Measurements from ENCODE around the gene PANK2.
"Not testable (repeated sequence)": the region's sequence is repeated elsewhere in the genome, so short reads cannot be mapped to it uniquely, and the experiment has no call there.

PANK2 gene

DNA sequence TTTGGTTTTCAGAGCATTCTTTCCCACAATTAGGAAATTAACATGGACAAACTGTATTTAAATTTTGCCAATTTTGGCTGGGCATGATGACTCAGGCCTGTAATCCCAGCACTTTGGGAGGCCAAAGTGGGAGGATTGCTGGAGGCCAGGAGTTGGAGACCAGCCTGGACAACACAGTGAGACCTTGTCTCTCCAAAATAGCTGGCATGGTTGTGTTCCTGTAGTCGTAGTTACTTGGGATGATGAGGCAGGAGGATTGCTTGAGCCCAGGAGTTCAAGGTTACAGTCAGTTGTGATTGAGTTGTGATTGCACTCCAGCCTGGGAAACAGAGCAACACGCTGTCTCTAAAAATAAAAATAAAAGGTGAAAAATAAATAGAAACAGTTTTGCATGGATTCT is 15.0 kb downstream of the PANK2 start:
- H3K27me3 ChIP-seq (ENCODE audit: low read depth, low read length), result no peaks in the 10 kb centered on the region
- H3K27ac ChIP-seq (ENCODE audit: low read length), result no peak overlapping the region
- H3K9me3 ChIP-seq (ENCODE audit: control insufficient read depth in 1 of 2, low read length in 2 of 2), result no peaks in the 10 kb centered on the region
- H3K36me3 ChIP-seq (ENCODE audit: control insufficient read depth in 1 of 2, insufficient read depth in 2 of 2, low read length in 2 of 2), result peaks cover 10 to 15% of the 10 kb centered on the region in 2 donors
- H3K4me3 ChIP-seq (ENCODE audit: low read depth in 1 of 2, low read length in 2 of 2), result no peak overlapping the region
- peaks cover 5 to 25% of the 10 kb centered on the region in 2 donors for H3K4me1 ChIP-seq (ENCODE audit: control insufficient read depth in 1 of 2, insufficient read depth in 2 of 2, low read length in 2 of 2)

- Histone ChIP-seq H3K4me1 (ENCODE audit: control insufficient read depth in 1 of 2, insufficient read depth in 2 of 2, low read length in 2 of 2) (peaks cover 5 to 18% of the 10 kb centered on the region in 2 donors), H3K27me3 (ENCODE audit: low read depth, low read length) (no peaks in the 10 kb centered on the region), H3K36me3 (ENCODE audit: control insufficient read depth in 1 of 2, insufficient read depth in 2 of 2, low read length in 2 of 2) (peaks cover 12 to 20% of the 10 kb centered on the region in 2 donors), H3K27ac (ENCODE audit: low read length) (no peak overlapping the region), H3K9me3 (ENCODE audit: control insufficient read depth in 1 of 2, low read length in 2 of 2) (no peaks in the 10 kb centered on the region), H3K4me3 (ENCODE audit: low read depth in 1 of 2, low read length in 2 of 2) (no peak overlapping the region)
These were observed 15.7 kb downstream of the PANK2 start for GRCh38 chr20:3904857-3905256.

DNA sequence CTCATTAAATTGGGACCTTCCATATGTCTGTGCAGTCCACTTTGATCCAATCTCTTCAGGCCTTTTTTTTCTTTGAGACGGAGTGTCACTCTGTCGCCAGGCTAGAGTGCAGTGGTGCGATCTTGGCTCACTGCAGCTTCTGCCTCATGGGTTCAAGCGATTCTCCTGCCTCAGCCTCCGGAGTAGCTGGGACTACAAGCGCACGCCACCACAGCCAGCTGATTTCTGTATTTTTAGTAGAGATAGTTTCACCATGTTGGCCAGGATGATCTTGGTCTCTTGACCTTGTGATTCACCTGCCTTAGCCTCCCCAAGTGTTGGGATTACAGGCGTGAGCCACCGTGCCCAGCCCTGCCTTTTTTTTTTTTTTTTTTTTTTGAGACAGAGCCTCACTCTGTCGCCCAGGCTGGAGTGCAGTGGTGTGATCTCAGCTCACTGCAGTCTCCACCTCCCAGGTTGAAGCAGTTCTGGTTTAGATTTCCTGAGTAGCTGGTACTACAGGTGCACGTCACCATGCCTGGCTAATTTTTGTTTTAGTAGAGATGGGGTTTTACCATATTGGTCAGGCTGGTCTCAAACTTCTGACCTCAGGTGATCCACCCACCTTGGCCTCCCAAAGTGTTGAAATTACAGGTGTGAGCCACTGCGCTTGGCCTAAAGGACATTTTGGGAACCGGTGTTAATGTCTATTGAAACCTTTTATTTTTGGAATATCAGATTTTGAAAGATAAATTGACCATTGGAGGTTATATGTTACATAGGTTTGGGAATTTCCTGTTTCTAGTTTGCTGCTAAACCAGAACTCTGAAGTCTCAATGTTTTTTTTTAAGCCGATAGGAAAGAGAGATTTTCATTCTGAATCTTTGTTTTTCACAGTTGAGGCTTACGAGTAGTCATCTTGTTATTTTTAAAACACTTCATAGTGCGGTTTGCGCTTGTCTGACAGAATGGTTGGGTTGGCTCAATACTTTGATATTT is 17.8 kb downstream of the PANK2 start:
- Histone ChIP-seq H3K4me1 (ENCODE audit: control insufficient read depth in 1 of 2, insufficient read depth in 2 of 2, low read length in 2 of 2) (peaks cover 0 to 13% of the 10 kb centered on the region in 2 donors), H3K36me3 (ENCODE audit: control insufficient read depth in 1 of 2, insufficient read depth in 2 of 2, low read length in 2 of 2) (peaks cover 22 to 33% of the 10 kb centered on the region in 2 donors)
- H3K27ac ChIP-seq (ENCODE audit: low read length); H3K27me3 ChIP-seq (ENCODE audit: low read depth, low read length); H3K9me3 ChIP-seq (ENCODE audit: control insufficient read depth in 1 of 2, low read length in 2 of 2); H3K4me3 ChIP-seq (ENCODE audit: low read depth in 1 of 2, low read length in 2 of 2): not testable (repeated sequence)

DNA sequence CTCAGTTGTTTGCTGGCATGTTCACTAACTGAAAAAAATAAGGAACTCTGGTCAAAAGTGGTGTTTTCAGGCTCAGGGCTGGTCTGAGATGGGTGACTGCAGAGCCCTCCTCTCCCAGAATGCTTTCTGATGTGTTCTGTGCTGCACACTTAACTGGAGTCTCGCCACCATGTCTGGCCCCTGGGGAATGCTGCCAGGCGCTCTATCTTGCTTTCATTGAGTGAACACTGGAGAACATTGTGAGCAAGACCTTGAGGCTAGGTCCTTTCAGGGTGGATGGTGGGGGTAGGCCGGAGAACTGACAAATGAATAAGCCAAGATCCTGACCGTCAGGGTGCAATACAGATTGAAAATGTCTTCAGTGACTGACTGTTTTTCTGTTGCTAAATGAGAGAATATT is 19.5 kb downstream of the PANK2 start:
- H3K27ac ChIP-seq (ENCODE audit: low read length), result no peak overlapping the region
- no peaks in the 10 kb centered on the region for H3K27me3 ChIP-seq (ENCODE audit: low read depth, low read length)
- no peaks in the 10 kb centered on the region for H3K9me3 ChIP-seq (ENCODE audit: control insufficient read depth in 1 of 2, low read length in 2 of 2)
- H3K36me3 ChIP-seq (ENCODE audit: control insufficient read depth in 1 of 2, insufficient read depth in 2 of 2, low read length in 2 of 2), result peaks cover 30 to 40% of the 10 kb centered on the region in 2 donors
- peaks cover 0 to 13% of the 10 kb centered on the region in 2 donors for H3K4me1 ChIP-seq (ENCODE audit: control insufficient read depth in 1 of 2, insufficient read depth in 2 of 2, low read length in 2 of 2)
- no peak overlapping the region for H3K4me3 ChIP-seq (ENCODE audit: low read depth in 1 of 2, low read length in 2 of 2)

DNA sequence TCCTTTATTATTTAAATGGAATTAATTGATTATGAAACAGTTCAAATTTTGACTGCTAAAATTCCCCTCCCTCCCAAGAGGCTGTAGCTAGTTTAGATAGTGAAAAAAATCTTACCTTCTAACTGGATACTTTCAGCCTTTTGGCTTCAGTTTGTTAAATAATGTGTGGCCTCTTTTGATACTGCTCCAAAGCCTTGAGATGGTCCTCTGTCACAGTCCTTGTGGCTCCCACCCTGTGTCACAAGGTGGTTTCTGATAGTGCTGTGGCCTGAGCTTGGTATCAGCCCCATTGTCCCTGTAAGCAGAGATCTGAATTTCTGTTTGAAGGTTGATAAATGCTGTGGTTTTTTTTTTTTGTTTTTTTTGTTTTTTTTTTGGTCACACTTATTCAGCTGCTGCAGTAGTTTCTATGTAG is 20.8 kb downstream of the PANK2 start:
- no peaks in the 10 kb centered on the region for H3K27me3 ChIP-seq (ENCODE audit: low read depth, low read length)
- H3K4me1 ChIP-seq (ENCODE audit: control insufficient read depth in 1 of 2, insufficient read depth in 2 of 2, low read length in 2 of 2), result peaks cover 0 to 8% of the 10 kb centered on the region in 2 donors
- H3K9me3 ChIP-seq (ENCODE audit: control insufficient read depth in 1 of 2, low read length in 2 of 2), result no peaks in the 10 kb centered on the region
- peaks cover 41 to 48% of the 10 kb centered on the region in 2 donors for H3K36me3 ChIP-seq (ENCODE audit: control insufficient read depth in 1 of 2, insufficient read depth in 2 of 2, low read length in 2 of 2)
- no peak overlapping the region for H3K4me3 ChIP-seq (ENCODE audit: low read depth in 1 of 2, low read length in 2 of 2)
- H3K27ac ChIP-seq (ENCODE audit: low read length), result no peak overlapping the region

GRCh38 chr20:3910853-3911252 is 21.7 kb downstream of the PANK2 start:
- peaks cover 0 to 6% of the 10 kb centered on the region in 2 donors for H3K4me1 ChIP-seq (ENCODE audit: control insufficient read depth in 1 of 2, insufficient read depth in 2 of 2, low read length in 2 of 2)
- H3K36me3 ChIP-seq (ENCODE audit: control insufficient read depth in 1 of 2, insufficient read depth in 2 of 2, low read length in 2 of 2), result peaks cover 41 to 48% of the 10 kb centered on the region in 2 donors
- no peak overlapping the region for H3K27ac ChIP-seq (ENCODE audit: low read length)
- H3K9me3 ChIP-seq (ENCODE audit: control insufficient read depth in 1 of 2, low read length in 2 of 2), result no peaks in the 10 kb centered on the region
- H3K27me3 ChIP-seq (ENCODE audit: low read depth, low read length), result no peaks in the 10 kb centered on the region
- H3K4me3 ChIP-seq (ENCODE audit: low read depth in 1 of 2, low read length in 2 of 2), result no peak overlapping the region

- Histone ChIP-seq H3K9me3 (ENCODE audit: control insufficient read depth in 1 of 2, low read length in 2 of 2) (no peaks in the 10 kb centered on the region), H3K27ac (ENCODE audit: low read length) (no peak overlapping the region), H3K36me3 (ENCODE audit: control insufficient read depth in 1 of 2, insufficient read depth in 2 of 2, low read length in 2 of 2) (peaks cover 48 to 56% of the 10 kb centered on the region in 2 donors), H3K27me3 (ENCODE audit: low read depth, low read length) (no peaks in the 10 kb centered on the region), H3K4me3 (ENCODE audit: low read depth in 1 of 2, low read length in 2 of 2) (no peak overlapping the region), H3K4me1 (ENCODE audit: control insufficient read depth in 1 of 2, insufficient read depth in 2 of 2, low read length in 2 of 2) (peaks cover 0 to 13% of the 10 kb centered on the region in 2 donors)
These were observed 22.8 kb downstream of the PANK2 start for GRCh38 chr20:3911956-3912355.

- H3K4me1 ChIP-seq (ENCODE audit: control insufficient read depth in 1 of 2, insufficient read depth in 2 of 2, low read length in 2 of 2), result peaks cover 0 to 11% of the 10 kb centered on the region in 2 donors
- no peaks in the 10 kb centered on the region for H3K27me3 ChIP-seq (ENCODE audit: low read depth, low read length)
- H3K4me3 ChIP-seq (ENCODE audit: low read depth in 1 of 2, low read length in 2 of 2), result no peak overlapping the region
- peaks cover 43 to 47% of the 10 kb centered on the region in 2 donors for H3K36me3 ChIP-seq (ENCODE audit: control insufficient read depth in 1 of 2, insufficient read depth in 2 of 2, low read length in 2 of 2)
- no peaks in the 10 kb centered on the region for H3K9me3 ChIP-seq (ENCODE audit: control insufficient read depth in 1 of 2, low read length in 2 of 2)
- H3K27ac ChIP-seq (ENCODE audit: low read length), result no peak overlapping the region
These were observed 25.3 kb downstream of the PANK2 start for GRCh38 chr20:3914446-3914845.

DNA sequence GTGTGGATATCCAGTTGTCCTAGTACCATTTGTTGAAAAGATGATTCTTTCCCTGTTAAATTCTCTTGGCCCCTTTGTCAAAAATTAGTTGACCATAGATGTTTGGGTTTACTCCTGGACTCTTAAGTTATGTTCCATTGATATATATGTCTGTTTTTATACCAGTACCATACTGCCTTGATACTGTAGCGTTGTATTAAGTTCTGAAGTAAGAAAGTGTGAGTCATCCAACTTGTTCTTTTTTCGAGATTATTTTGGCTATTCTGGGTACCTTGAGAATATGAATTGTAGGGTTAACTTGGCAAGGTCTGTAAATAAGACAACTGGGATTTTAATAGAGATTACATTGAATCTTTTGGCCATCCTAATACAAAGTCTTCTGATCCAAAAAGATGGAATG is 26.5 kb downstream of the PANK2 start:
- H3K9me3 ChIP-seq (ENCODE audit: control insufficient read depth in 1 of 2, low read length in 2 of 2), result no peaks in the 10 kb centered on the region
- H3K36me3 ChIP-seq (ENCODE audit: control insufficient read depth in 1 of 2, insufficient read depth in 2 of 2, low read length in 2 of 2), result peaks cover 38% of the 10 kb centered on the region in 2 donors

GRCh38 chr20:3916364-3916763 is 27.2 kb downstream of the PANK2 start:
- H3K27me3 ChIP-seq (ENCODE audit: low read depth, low read length), result no peaks in the 10 kb centered on the region
- H3K4me1 ChIP-seq (ENCODE audit: control insufficient read depth in 1 of 2, insufficient read depth in 2 of 2, low read length in 2 of 2), result peaks cover 0 to 11% of the 10 kb centered on the region in 2 donors
- H3K4me3 ChIP-seq (ENCODE audit: low read depth in 1 of 2, low read length in 2 of 2), result no peak overlapping the region
- H3K36me3 ChIP-seq (ENCODE audit: control insufficient read depth in 1 of 2, insufficient read depth in 2 of 2, low read length in 2 of 2), result peaks cover 33 to 38% of the 10 kb centered on the region in 2 donors
- H3K27ac ChIP-seq (ENCODE audit: low read length), result no peak overlapping the region
- H3K9me3 ChIP-seq (ENCODE audit: control insufficient read depth in 1 of 2, low read length in 2 of 2), result no peaks in the 10 kb centered on the region

More for the DNA sequence above, 26.5 kb downstream of the PANK2 start:
- H3K27ac ChIP-seq (ENCODE audit: low read length), result no peak overlapping the region
- H3K27me3 ChIP-seq (ENCODE audit: low read depth, low read length), result no peaks in the 10 kb centered on the region
- no peak overlapping the region for H3K4me3 ChIP-seq (ENCODE audit: low read depth in 1 of 2, low read length in 2 of 2)
- H3K4me1 ChIP-seq (ENCODE audit: control insufficient read depth in 1 of 2, insufficient read depth in 2 of 2, low read length in 2 of 2), result peaks cover 0 to 11% of the 10 kb centered on the region in 2 donors

DNA sequence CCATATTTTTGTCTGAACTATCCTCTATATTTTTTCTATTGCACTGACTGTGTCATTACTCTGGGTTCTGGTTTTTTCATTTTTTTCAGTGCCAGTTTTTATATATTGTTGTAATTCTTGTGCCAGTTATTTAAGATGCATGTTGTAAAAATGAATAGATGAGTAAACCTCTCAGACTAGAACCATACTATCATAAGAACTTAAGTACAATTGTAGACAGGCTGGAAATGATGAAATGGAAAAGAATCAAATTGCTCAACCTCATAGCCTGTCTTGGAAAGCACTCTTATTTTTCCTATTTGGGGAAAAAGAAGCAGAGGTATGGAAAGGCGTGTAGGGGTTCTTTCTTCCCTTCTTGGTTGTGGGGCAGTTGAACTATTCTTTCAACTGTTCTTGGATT is 30.2 kb downstream of the PANK2 start:
- Histone ChIP-seq H3K9me3 (ENCODE audit: control insufficient read depth in 1 of 2, low read length in 2 of 2) (no peaks in the 10 kb centered on the region), H3K4me1 (ENCODE audit: control insufficient read depth in 1 of 2, insufficient read depth in 2 of 2, low read length in 2 of 2) (peaks cover 7 to 15% of the 10 kb centered on the region in 2 donors), H3K27me3 (ENCODE audit: low read depth, low read length) (no peaks in the 10 kb centered on the region), H3K36me3 (ENCODE audit: control insufficient read depth in 1 of 2, insufficient read depth in 2 of 2, low read length in 2 of 2) (peaks cover 38 to 40% of the 10 kb centered on the region in 2 donors), H3K4me3 (ENCODE audit: low read depth in 1 of 2, low read length in 2 of 2) (no peak overlapping the region), H3K27ac (ENCODE audit: low read length) (no peak overlapping the region)

All from muscle layer of duodenum (tissue), 2 donors.